ENCODE results near the gene RFX3.

DNA sequence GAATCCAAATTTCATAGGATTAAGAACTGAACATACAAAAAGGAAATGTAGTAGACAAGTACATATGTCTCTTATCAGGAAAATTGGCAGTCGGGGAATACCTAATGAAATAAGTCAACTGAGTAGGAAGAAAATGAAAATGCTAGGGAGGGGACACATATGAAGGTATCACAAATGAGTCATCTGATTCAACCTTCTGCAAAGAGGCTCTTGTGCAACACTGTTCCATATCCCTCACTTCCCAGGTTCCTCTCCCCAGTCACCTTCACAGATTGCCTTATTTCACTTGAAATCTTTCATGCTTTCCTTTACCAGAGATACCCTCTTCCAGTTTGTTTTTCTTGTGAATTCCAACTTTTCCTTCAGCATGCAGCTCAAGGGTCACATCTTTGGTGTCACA, 139.0 kb downstream of the RFX3 start:
- no peak for TF ChIP-seq POLR2A (IDR thresholded peaks at IDR 0.05)
- TF ChIP-seq, protein P1, sequence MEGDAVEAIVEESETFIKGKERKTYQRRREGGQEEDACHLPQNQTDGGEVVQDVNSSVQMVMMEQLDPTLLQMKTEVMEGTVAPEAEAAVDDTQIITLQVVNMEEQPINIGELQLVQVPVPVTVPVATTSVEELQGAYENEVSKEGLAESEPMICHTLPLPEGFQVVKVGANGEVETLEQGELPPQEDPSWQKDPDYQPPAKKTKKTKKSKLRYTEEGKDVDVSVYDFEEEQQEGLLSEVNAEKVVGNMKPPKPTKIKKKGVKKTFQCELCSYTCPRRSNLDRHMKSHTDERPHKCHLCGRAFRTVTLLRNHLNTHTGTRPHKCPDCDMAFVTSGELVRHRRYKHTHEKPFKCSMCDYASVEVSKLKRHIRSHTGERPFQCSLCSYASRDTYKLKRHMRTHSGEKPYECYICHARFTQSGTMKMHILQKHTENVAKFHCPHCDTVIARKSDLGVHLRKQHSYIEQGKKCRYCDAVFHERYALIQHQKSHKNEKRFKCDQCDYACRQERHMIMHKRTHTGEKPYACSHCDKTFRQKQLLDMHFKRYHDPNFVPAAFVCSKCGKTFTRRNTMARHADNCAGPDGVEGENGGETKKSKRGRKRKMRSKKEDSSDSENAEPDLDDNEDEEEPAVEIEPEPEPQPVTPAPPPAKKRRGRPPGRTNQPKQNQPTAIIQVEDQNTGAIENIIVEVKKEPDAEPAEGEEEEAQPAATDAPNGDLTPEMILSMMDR (IDR thresholded peaks at IDR 0.05) = no peak
